GM12872 (cell line): ENCODE data around the gene CRTC2.

Experiments
- TF ChIP-seq, protein P1 (sequence below): IDR thresholded peaks from 3 replicates; pipeline ENCODE4 v1.5.1; 2011; ENCODE audit warnings: low read depth, mild to moderate bottlenecking, low read length, moderate library complexity; ENCODE audit not compliant: insufficient read depth

The CRTC2 gene

GRCh38 chr1:153968000-153968363, 9.6 kb upstream of the CRTC2 start:
- TF ChIP-seq, protein P1, sequence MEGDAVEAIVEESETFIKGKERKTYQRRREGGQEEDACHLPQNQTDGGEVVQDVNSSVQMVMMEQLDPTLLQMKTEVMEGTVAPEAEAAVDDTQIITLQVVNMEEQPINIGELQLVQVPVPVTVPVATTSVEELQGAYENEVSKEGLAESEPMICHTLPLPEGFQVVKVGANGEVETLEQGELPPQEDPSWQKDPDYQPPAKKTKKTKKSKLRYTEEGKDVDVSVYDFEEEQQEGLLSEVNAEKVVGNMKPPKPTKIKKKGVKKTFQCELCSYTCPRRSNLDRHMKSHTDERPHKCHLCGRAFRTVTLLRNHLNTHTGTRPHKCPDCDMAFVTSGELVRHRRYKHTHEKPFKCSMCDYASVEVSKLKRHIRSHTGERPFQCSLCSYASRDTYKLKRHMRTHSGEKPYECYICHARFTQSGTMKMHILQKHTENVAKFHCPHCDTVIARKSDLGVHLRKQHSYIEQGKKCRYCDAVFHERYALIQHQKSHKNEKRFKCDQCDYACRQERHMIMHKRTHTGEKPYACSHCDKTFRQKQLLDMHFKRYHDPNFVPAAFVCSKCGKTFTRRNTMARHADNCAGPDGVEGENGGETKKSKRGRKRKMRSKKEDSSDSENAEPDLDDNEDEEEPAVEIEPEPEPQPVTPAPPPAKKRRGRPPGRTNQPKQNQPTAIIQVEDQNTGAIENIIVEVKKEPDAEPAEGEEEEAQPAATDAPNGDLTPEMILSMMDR = no peak

- TF ChIP-seq, protein P1 = peak; percentile 56
Measured at GRCh38 chr1:153967107-153967999, 8.9 kb upstream of the CRTC2 start, which contains the start of gene CREB3L4. Gene CREB3L4 (plus strand): TSS chr1:153967902. CDS start chr1:153968526, 624 bp downstream.

DNA sequence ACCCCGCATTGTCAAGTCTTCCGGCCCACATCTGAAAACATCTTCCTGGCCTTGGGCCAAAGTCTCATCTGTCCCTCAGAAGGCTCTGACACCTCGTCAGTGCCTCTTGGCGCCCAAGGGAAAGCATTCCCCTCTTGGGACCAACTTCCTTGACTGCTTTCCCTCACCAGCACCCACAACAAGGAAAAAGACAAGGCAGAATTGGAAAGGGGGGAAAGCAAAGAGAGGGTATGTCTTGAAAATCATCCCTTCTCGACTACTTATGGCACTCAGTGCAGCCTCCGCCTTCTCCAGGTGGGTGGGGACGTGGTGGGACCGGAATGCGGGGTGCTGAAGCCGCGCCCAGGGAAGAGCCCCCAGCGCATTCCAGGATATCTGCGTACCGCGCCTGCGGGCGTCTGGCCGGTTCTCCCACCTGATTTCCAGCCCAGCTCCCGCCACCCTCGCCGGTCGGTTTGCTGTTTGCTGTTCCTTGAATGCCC, 5.5 kb upstream of the CRTC2 start:
- TF ChIP-seq, protein P1 = no peak

DNA sequence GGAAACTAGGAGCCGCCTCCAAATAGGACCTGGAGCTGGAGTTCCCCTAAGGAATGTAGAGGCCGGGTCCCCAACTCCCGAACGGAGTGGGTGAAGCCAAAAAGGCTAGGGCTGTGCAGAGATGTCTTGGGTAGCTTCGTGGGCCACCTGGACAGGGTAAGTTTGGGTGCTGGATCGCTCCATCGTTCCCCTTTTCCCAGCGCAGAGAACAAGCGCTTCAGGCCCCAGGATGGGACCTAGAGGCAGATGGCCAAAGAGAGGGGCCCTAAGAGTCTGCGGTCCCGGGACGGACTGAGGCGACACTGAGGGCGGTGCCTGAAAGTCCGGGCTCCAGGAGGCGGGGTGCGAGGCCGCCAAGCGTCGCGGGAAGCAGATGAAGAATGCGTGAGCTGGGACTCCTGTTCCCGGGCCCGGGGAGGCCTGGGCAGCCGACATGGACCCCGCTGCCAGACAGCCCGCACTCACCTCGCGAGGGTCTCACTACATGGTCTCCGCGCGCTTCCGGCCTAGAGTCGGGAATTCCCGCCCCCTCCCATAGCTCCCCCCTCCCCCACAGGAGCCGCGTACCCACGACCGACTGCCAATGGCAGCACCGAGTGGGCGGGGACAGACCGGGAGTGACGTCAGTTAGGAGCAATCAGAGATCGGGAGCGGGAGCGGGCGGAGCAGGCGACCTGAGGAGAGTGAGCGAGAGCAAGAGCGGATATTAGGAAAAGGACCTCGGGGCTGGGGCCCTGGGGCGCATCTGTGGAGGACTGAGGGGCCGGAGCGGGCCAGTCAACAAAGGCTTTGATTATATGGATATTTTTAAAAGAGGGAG, 4.8 kb upstream of the CRTC2 start, which contains the start of gene SLC39A1:
SLC39A1 (minus strand) TSS at position 508 of the 820 bp plus-strand sequence. CDS start 822 bp downstream, outside the sequence.
- TF ChIP-seq, protein P1 = no peak

- TF ChIP-seq, protein P1 = peak; percentile 32; the same call in 2 of the 3 replicates
Measured at GRCh38 chr1:153962088-153963029, 3.9 kb upstream of the CRTC2 start.

DNA sequence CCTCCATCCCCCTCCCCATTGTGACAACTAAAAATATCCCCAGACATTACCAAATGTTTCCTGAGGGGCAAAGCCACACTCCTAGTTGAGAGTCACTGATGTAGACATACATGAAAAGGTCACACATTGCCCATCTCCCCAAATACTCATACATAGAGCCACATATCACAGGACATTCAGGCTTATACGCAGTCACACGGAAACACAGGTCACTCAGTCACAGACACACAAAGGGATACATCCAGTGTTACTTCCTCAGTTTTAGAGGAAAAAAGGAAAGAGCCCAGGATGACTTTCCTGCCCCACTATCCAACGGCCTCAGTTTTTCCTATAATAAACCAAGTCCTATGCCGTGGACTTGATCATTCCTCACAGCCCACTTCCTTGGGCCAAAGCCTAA, 3.0 kb upstream of the CRTC2 start:
- TF ChIP-seq, protein P1 = no peak
